OCI-LY7 (cell line): ENCODE measurements around the gene KCNB1. TPM values are rescaled to one million over a fixed set of nuclear protein-coding genes. Genes with fewer than 3 reads are reported as not detected.

Experiments used
- BruUV-seq: library from RNA; stranded (reverse); fragments of 400-500 nt; replicated peaks from 2 replicates; lab custom pipeline; 2021; lab: Mats Ljungman, UMichigan
- CTCF ChIA-PET: fragments of 300-600 bp; sonication (Branson Sonifier 250); formaldehyde crosslinking; loops from one replicate; lab custom pipeline; 2022; ENCODE audit warnings: antibody characterized with exemption; ENCODE audit not compliant: unreplicated experiment; lab: Charles Lee
- POLR2A ChIA-PET: fragments of 300-600 bp; sonication (Branson Sonifier 250); formaldehyde crosslinking; loops from one replicate; lab custom pipeline; 2022; ENCODE audit warnings: antibody characterized with exemption; lab: Charles Lee
- DNase-seq: peaks from one replicate; pipeline ENCODE4 v3.0.0-alpha.2; 2015; ENCODE audit warnings: low spot score
- H2AFZ ChIP-seq: fragments of 200-600 bp; sonication (generic), shearing (Covaris generic); 2 replicates; pipeline ENCODE4 v1.6.1; 2014; ENCODE audit warnings: mild to moderate bottlenecking, antibody characterized with exemption, low read length, moderate library complexity
- H3K27ac ChIP-seq: fragments of 200-600 bp; sonication (generic); 2 replicates; pipeline ENCODE4 v1.5.1; 2014; ENCODE audit warnings: mixed run types, low read depth, mild to moderate bottlenecking, moderate library complexity, low read length, inconsistent platforms; ENCODE audit not compliant: poor library complexity, severe bottlenecking
- H3K36me3 ChIP-seq: fragments of 200-600 bp; sonication (generic); 2 replicates; pipeline ENCODE4 v1.6.1; 2014; ENCODE audit warnings: mild to moderate bottlenecking, antibody characterized with exemption, low read length, moderate library complexity, mixed read lengths; ENCODE audit not compliant: insufficient read depth
- H3K4me1 ChIP-seq: fragments of 200-600 bp; sonication (generic); 2 replicates; pipeline ENCODE4 v1.5.1; 2014; ENCODE audit warnings: mild to moderate bottlenecking, low read length; ENCODE audit not compliant: insufficient read depth, poor library complexity, severe bottlenecking
- H3K4me2 ChIP-seq: fragments of 200-600 bp; sonication (generic); 2 replicates; pipeline ENCODE4 v1.6.1; 2014; ENCODE audit warnings: mild to moderate bottlenecking, low read length
- H3K4me3 ChIP-seq: fragments of 200-600 bp; sonication (generic); 2 replicates; pipeline ENCODE4 v1.5.1; 2014; ENCODE audit warnings: mild to moderate bottlenecking, low read depth, low read length; ENCODE audit not compliant: poor library complexity, severe bottlenecking
- H3K79me2 ChIP-seq: fragments of 200-600 bp; sonication (generic); 2 replicates; pipeline ENCODE4 v1.6.1; 2016; ENCODE audit warnings: low read depth, mild to moderate bottlenecking, low read length, moderate library complexity, mixed read lengths; ENCODE audit not compliant: insufficient read depth
- H3K9me2 ChIP-seq: fragments of 200-600 bp; sonication (generic); 2 replicates; pipeline ENCODE4 v1.6.1; 2016; ENCODE audit warnings: mild to moderate bottlenecking, low read length, mixed read lengths; ENCODE audit not compliant: insufficient read depth
- H3K9me3 ChIP-seq: fragments of 200-600 bp; sonication (generic); 2 replicates; pipeline ENCODE4 v1.6.1; 2014; ENCODE audit warnings: mild to moderate bottlenecking, mixed run types, low read length, mixed read lengths
- H4K20me1 ChIP-seq: fragments of 200-600 bp; sonication (generic); 2 replicates; pipeline ENCODE4 v1.6.1; 2014; ENCODE audit warnings: mild to moderate bottlenecking, antibody characterized with exemption, low read length, moderate library complexity, mixed read lengths; ENCODE audit not compliant: insufficient read depth
- EZH2phosphoT487 ChIP-seq: fragments of 200-600 bp; sonication (generic); IDR thresholded peaks from 2 replicates; pipeline ENCODE4 v1.6.1; 2018; ENCODE audit warnings: low read depth, borderline replicate concordance, mild to moderate bottlenecking, mixed run types, antibody characterized with exemption, low read length, moderate library complexity, mixed read lengths
- intact Hi-C: fragments of 100-400 bp; cut with micrococcal nuclease; formaldehyde crosslinking; loops from one replicate; pipeline ENCODE4 v1.10.0; 2022; ENCODE audit not compliant: unreplicated experiment
- total RNA-seq, 2 experiments: library from RNA; depleted of rRNA in 1 of 2; stranded (reverse); fragments of >200 nt in 1 of 2; shearing (Covaris generic) in 1 of 2; gene quantifications; 2 replicates each; pipeline ENCODE4 v1.2.3, GENCODE V29; 2014 to 2022
- TF ChIP-seq, protein P1 (sequence below): fragments of 200-600 bp; sonication (generic); conservative IDR thresholded peaks from 2 replicates; pipeline ENCODE4 v1.5.1; 2014; ENCODE audit warnings: mild to moderate bottlenecking, antibody characterized with exemption, low read length, moderate library complexity, mixed read lengths

KCNB1 gene
- total RNA-seq, 2 experiments from 2014 or later: not detected

DNA sequence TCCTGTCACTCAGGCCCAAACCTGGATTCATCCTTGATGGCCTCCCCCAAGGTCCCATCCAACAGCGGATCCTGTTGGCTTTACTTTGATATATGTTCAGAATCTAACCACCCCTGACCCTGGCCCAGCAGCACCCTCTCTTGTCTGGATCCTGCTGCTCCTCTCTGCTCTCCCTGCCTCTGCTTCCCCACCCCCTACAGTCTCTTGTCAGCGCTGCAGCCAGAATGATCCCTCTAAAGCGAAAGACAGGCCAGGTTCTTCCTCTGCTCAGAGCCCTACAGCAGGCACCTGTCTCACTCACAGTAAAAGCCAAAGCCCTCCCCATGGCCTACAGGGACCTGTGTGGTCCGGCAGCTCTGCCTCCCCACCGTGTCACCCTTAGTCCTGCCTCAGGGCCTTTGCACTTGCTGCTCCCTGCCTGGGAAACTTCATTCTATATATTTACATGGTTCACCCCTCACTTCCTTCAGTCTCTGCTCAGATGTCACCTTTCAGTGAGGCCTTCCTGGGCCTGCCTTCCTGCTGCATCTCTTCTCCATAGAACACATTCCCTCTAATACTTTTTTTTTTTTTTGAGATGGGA, 37.4 kb upstream of the KCNB1 start:
- H2AFZ ChIP-seq: no peak overlapping the region
- CTCF ChIA-PET: no interaction called here
- BruUV-seq: no TSS peak

DNA sequence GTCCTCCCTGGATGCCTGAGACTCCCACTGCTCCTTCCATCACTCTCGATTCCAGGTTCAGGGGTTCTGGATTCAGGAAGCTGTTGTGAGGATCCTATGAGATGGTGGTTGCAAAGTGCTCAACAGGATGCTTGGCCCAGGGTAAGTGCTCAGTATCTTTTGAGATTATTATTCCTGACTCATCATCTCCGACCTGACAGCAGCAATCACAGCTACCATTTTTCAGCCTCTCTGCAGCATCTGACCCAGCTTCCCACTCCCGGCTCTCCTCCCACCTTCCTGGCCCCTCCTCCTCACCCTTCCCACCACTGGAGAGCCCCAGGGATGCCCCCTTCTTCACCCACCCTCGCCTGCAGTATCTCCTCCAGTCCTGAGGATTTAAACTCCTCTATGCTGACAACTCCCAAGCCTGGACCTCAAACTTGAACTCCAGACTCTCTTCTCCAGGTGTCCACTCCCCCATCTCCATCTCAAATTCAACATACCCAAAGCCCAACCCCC, 36.8 kb upstream of the KCNB1 start:
- CTCF ChIA-PET: no interaction called here
- intact Hi-C loops: no loop called here
- TF ChIP-seq, protein P1, sequence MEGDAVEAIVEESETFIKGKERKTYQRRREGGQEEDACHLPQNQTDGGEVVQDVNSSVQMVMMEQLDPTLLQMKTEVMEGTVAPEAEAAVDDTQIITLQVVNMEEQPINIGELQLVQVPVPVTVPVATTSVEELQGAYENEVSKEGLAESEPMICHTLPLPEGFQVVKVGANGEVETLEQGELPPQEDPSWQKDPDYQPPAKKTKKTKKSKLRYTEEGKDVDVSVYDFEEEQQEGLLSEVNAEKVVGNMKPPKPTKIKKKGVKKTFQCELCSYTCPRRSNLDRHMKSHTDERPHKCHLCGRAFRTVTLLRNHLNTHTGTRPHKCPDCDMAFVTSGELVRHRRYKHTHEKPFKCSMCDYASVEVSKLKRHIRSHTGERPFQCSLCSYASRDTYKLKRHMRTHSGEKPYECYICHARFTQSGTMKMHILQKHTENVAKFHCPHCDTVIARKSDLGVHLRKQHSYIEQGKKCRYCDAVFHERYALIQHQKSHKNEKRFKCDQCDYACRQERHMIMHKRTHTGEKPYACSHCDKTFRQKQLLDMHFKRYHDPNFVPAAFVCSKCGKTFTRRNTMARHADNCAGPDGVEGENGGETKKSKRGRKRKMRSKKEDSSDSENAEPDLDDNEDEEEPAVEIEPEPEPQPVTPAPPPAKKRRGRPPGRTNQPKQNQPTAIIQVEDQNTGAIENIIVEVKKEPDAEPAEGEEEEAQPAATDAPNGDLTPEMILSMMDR: no peak
- no peak for TF ChIP-seq EZH2phosphoT487

More for the DNA sequence above, 37.4 kb upstream of the KCNB1 start:
- Histone ChIP-seq H3K9me3 (no peaks in the 10 kb centered on the region), H4K20me1 (no peaks in the 10 kb centered on the region), H3K4me1 (no peaks in the 10 kb centered on the region), H3K4me2 (no peak overlapping the region), H3K36me3 (no peaks in the 10 kb centered on the region), H3K4me3 (no peak overlapping the region), H3K9me2 (no peaks in the 10 kb centered on the region), H3K27ac (no peak overlapping the region), H3K79me2 (no peaks in the 10 kb centered on the region)
- intact Hi-C loops: no loop called here
- POLR2A ChIA-PET: no interaction called here
- no peak for DNase-seq
- TF ChIP-seq, protein P1: no peak
- no peak for TF ChIP-seq EZH2phosphoT487

DNA sequence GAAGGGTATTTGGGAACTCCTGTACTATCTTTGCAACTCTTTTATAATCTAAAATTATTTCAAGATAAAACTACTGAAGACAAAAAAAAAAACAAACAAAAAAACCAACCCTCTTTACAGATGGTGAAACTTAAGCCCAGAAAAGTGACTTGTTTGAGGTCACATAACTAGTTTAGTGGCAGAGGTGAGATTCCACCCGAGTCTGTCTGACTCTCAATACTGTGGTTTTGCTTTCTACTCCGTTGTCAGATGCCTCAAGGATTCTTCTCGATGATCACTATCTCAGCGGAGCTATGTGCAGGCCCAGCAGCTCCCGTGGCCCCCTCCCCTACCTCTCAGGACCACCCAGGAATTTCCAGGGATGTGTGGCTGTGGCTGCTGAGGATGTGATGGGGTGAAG, 36.1 kb upstream of the KCNB1 start:
- no peaks in the 10 kb centered on the region for H4K20me1 ChIP-seq
- no peak overlapping the region for H3K4me2 ChIP-seq
- BruUV-seq: no TSS peak
- H3K9me3 ChIP-seq: no peaks in the 10 kb centered on the region
- no peaks in the 10 kb centered on the region for H3K36me3 ChIP-seq
- CTCF ChIA-PET: no interaction called here
- TF ChIP-seq EZH2phosphoT487: no peak
- TF ChIP-seq, protein P1: no peak
- H2AFZ ChIP-seq: no peak overlapping the region
- POLR2A ChIA-PET: interaction anchor here (0.6 kb wide), 1 partner anchor 386 kb away, joined by 3 read pairs; no protein-coding TSS in a partner anchor
- intact Hi-C loops: no loop called here
- no peak overlapping the region for H3K4me3 ChIP-seq
- no peak for DNase-seq
- no peaks in the 10 kb centered on the region for H3K4me1 ChIP-seq
- no peak overlapping the region for H3K27ac ChIP-seq
- no peaks in the 10 kb centered on the region for H3K9me2 ChIP-seq
- no peaks in the 10 kb centered on the region for H3K79me2 ChIP-seq

More for the DNA sequence above, 36.8 kb upstream of the KCNB1 start:
- Histone ChIP-seq H3K27ac (no peak overlapping the region), H4K20me1 (no peaks in the 10 kb centered on the region), H3K79me2 (no peaks in the 10 kb centered on the region), H3K9me2 (no peaks in the 10 kb centered on the region), H2AFZ (no peak overlapping the region), H3K4me1 (no peaks in the 10 kb centered on the region), H3K9me3 (no peaks in the 10 kb centered on the region), H3K4me2 (no peak overlapping the region), H3K4me3 (no peak overlapping the region), H3K36me3 (no peaks in the 10 kb centered on the region)
- POLR2A ChIA-PET: no interaction called here
- no TSS peak for BruUV-seq
- DNase-seq: no peak
